GM23248 (cell line): ENCODE data around the gene STAP1. TPM values are rescaled to one million over a fixed set of nuclear protein-coding genes. Genes with fewer than 3 reads are reported as not detected.
"Not testable (repeated sequence)": the region's sequence is repeated elsewhere in the genome, so short reads cannot be mapped to it uniquely, and the experiment has no call there.

Experiments used
- DNase-seq: peaks from one replicate; pipeline ENCODE4 v3.0.0-alpha.2; 2015
- H2AFZ ChIP-seq: fragments of 200-600 bp; sonication (generic); 2 replicates; pipeline ENCODE4 v1.6.1; 2016; ENCODE audit warnings: antibody characterized with exemption
- H3F3A ChIP-seq: fragments of 200-600 bp; sonication (generic); 2 replicates; pipeline ENCODE4 v1.6.1; 2016; ENCODE audit warnings: mild to moderate bottlenecking, antibody characterized with exemption, mixed run types; ENCODE audit not compliant: insufficient read depth
- H3K27ac ChIP-seq: fragments of 200-600 bp; sonication (generic); 2 replicates; pipeline ENCODE4 v1.5.1; 2016; ENCODE audit warnings: mild to moderate bottlenecking
- H3K27me3 ChIP-seq: fragments of 200-600 bp; sonication (generic); replicated peaks from 2 replicates; pipeline ENCODE4 v1.6.1; 2016; ENCODE audit warnings: mild to moderate bottlenecking; ENCODE audit not compliant: insufficient read depth
- H3K36me3 ChIP-seq: fragments of 200-600 bp; sonication (generic); 2 replicates; pipeline ENCODE4 v1.6.1; 2016; ENCODE audit warnings: low read depth, mild to moderate bottlenecking
- H3K4me1 ChIP-seq: fragments of 200-600 bp; sonication (generic); 2 replicates; pipeline ENCODE4 v1.6.1; 2016; ENCODE audit warnings: mild to moderate bottlenecking; ENCODE audit not compliant: insufficient read depth
- H3K4me2 ChIP-seq: fragments of 200-600 bp; sonication (generic); one replicate; pipeline ENCODE4 v1.6.1; 2016; ENCODE audit warnings: mild to moderate bottlenecking; ENCODE audit not compliant: unreplicated experiment
- H3K4me3 ChIP-seq: fragments of 200-600 bp; sonication (generic); 2 replicates; pipeline ENCODE4 v1.5.1; 2016; ENCODE audit warnings: mild to moderate bottlenecking
- H3K79me2 ChIP-seq: fragments of 200-600 bp; sonication (generic); 2 replicates; pipeline ENCODE4 v1.6.1; 2016; ENCODE audit warnings: mild to moderate bottlenecking; ENCODE audit not compliant: insufficient read depth
- H3K9ac ChIP-seq: fragments of 200-600 bp; sonication (generic); 2 replicates; pipeline ENCODE4 v1.6.1; 2016; ENCODE audit warnings: mild to moderate bottlenecking
- H3K9me2 ChIP-seq: fragments of 200-600 bp; sonication (generic); 2 replicates; pipeline ENCODE4 v1.6.1; 2016; ENCODE audit warnings: mixed run types, mild to moderate bottlenecking, moderate library complexity; ENCODE audit not compliant: insufficient read depth
- H3K9me3 ChIP-seq: fragments of 200-600 bp; sonication (generic); one replicate; pipeline ENCODE4 v1.6.1; 2017; ENCODE audit warnings: low read depth
- H4K20me1 ChIP-seq: fragments of 200-600 bp; sonication (generic); 2 replicates; pipeline ENCODE4 v1.6.0; 2016; ENCODE audit not compliant: insufficient read depth
- EZH2 ChIP-seq: fragments of 200-600 bp; sonication (generic); IDR thresholded peaks from 2 replicates; pipeline ENCODE4 v1.6.1; 2018; ENCODE audit warnings: antibody characterized with exemption, mild to moderate bottlenecking; ENCODE audit not compliant: insufficient read depth, poor library complexity, severe bottlenecking
- EZH2phosphoT487 ChIP-seq: fragments of 200-600 bp; sonication (generic); IDR thresholded peaks from 2 replicates; pipeline ENCODE4 v1.6.1; 2018; ENCODE audit warnings: antibody characterized with exemption, moderate library complexity, mild to moderate bottlenecking, low read depth; ENCODE audit not compliant: insufficient read depth
- WGBS, 2 experiments: methylation state at CpG; one replicate each; pipeline ENCODE4 v1.1.6; 2015 to 2017; ENCODE audit warnings: low lambda C conversion rate in 2 of 2, low coverage in 1 of 2; ENCODE audit errors: missing lambda C conversion rate in 2 of 2; 5-methylcytosine and 5-hydroxymethylcytosine counted together
- in situ Hi-C: fragments of 300-500 bp; cut with MboI; formaldehyde crosslinking; loops from 2 replicates; pipeline ENCODE4 v1.15.0; 2020
- polyA plus RNA-seq: library from polyadenylated mRNA; unstranded; fragments of >200 nt; fragmentation: Nextera tagmentation; extraction: Ambion mirVana; gene quantifications from 2 replicates; pipeline ENCODE4 v1.2.1, GENCODE V29; 2016
- total RNA-seq: library from RNA; depleted of rRNA; stranded (reverse); fragments of >200 nt; shearing (Covaris generic); gene quantifications from 2 replicates; pipeline ENCODE4 v1.2.3, GENCODE V29; 2014

The STAP1 gene
- total and polyA plus RNA-seq, 2 experiments from 2014 or later = not detected

DNA sequence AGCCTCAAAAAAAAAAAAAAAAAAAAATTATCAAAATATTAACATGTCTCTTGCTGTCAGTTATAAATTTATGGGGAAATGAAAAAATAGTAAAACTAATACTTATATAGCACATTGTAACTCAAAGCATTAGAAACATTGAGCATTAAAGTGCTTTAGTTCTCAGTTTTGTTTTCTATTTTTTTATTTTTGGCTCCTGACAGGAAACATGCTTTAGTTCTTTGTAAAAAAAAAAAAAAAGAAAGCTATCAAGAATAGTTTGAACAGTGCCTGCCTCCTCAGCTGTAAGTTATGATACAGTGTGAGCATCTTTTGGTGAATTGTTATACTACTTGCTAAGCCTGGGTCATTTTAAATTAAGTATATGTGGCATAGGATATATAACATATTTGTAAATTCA, 8.1 kb upstream of the STAP1 start:
- Histone ChIP-seq H3K4me1 (0 out of 2 replicates have a peak, but pooled peaks cover 3% of the 10 kb centered on the region), H3K9me2 (no peaks in the 10 kb centered on the region), H3K27me3 (no peaks in the 10 kb centered on the region), H3K9ac (no peak overlapping the region), H3K79me2 (no peaks in the 10 kb centered on the region), H2AFZ (no peak overlapping the region), H3K27ac (no peak overlapping the region), H3K9me3 (no peaks in the 10 kb centered on the region), H3K36me3 (no peaks in the 10 kb centered on the region), H3F3A (no peaks in the 10 kb centered on the region), H4K20me1 (no peaks in the 10 kb centered on the region), H3K4me3 (no peak overlapping the region), H3K4me2 (no peak overlapping the region)
- DNase-seq = no peak
- in situ Hi-C loops = no loop called here
- TF ChIP-seq EZH2 (no peak), EZH2phosphoT487 (no peak)

DNA sequence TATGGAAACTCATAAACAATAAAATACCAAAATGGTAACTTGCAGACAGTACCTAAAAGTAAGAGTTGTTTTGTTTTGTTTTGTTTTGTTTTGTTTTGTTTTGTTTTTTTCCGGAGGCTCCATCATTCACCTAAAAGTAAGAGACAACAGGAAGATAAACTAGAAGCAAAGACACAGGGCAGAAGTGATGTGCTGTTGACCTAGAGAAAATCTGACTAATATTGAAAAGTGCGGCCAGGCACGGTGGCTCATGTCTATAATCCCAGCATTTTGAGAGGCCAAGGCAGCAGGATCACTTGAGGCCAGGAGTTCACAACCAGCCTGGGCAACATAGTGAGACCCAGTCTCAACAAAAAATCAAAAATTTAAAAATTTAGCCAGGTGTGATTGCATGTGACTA, 7.7 kb upstream of the STAP1 start:
- Histone ChIP-seq H3K4me2 (no peak overlapping the region), H3K9me3 (no peaks in the 10 kb centered on the region), H3K9ac (no peak overlapping the region), H3K4me1 (0 out of 2 replicates have a peak, but pooled peaks cover 2% of the 10 kb centered on the region), H4K20me1 (no peaks in the 10 kb centered on the region), H3K79me2 (no peaks in the 10 kb centered on the region), H3K36me3 (no peaks in the 10 kb centered on the region), H3K9me2 (no peaks in the 10 kb centered on the region), H3F3A (no peaks in the 10 kb centered on the region), H3K27ac (no peak overlapping the region), H3K27me3 (no peaks in the 10 kb centered on the region), H2AFZ (no peak overlapping the region), H3K4me3 (no peak overlapping the region)
- DNase-seq = no peak
- TF ChIP-seq EZH2phosphoT487 = no peak
- no peak for TF ChIP-seq EZH2
- in situ Hi-C loops = no loop called here
- WGBS, 2 experiments = 93 to 96% methylated on average over 3 of the region's 3 CpGs

DNA sequence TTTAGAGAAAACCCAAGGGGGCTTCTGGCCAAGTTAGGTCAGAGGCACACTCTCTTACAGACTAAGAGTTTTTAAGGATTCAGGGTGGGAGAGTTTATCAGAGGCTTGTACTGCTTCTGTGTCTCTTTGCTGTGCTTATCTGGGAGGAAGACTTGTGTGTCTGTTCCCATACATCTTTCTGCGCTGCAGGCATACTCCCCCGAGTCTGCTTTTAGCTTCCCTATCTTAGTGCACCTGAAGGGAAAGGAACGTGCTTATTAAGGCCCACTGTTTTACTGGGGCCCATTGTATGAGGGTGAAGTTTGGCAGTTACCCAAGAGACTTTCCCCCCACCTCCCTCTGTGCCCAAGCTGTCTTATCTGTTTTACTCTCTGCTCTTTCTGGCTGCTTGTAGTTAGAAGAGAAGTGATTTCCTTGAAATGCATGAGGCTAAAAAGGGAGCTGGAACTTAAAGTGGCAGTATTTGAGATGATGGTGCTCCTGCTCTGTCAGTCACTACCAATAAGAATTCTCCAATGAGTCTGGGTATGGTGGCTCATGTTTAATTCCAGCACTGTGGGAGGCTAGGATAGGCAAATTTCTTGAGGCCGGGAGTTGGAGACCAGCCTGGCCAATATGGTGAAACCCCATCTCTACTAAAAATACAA, 6.3 kb upstream of the STAP1 start:
- H3K36me3 ChIP-seq, H3K9ac ChIP-seq, H3K4me1 ChIP-seq, H3K4me3 ChIP-seq, DNase-seq, H4K20me1 ChIP-seq, H2AFZ ChIP-seq, H3K9me3 ChIP-seq, H3K4me2 ChIP-seq, H3K79me2 ChIP-seq, in situ Hi-C loops, H3K9me2 ChIP-seq, H3F3A ChIP-seq, H3K27me3 ChIP-seq, H3K27ac ChIP-seq: not testable (repeated sequence)
- WGBS, 2 experiments = 92% methylated on average over 4 of the region's 4 CpGs

DNA sequence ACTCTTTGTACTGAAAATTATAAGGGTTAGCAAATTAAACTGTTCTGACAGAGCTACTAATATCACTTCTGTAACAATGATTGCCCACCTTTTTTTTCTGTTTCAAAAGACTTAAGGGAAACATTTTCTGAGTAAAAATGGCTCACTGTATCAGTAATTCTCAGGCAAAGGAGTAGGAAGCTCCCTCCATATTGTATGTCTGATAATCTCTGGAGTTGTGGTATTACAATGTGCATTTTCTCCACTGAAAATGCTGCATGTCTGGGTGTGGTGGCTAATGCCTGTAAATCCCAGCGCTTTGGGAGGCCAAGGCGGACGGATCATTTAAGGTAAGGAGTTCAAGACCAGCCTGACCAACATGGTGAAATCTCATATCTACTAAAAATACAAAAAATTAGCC, 4.4 kb upstream of the STAP1 start:
- no peaks in the 10 kb centered on the region for H3F3A ChIP-seq
- TF ChIP-seq EZH2phosphoT487 (no peak), EZH2 (no peak)
- H3K9me3 ChIP-seq = no peaks in the 10 kb centered on the region
- H3K27me3 ChIP-seq = no peaks in the 10 kb centered on the region
- H3K9me2 ChIP-seq = no peaks in the 10 kb centered on the region
- no peaks in the 10 kb centered on the region for H3K4me1 ChIP-seq
- no peaks in the 10 kb centered on the region for H3K79me2 ChIP-seq
- in situ Hi-C loops = no loop called here
- WGBS, 2 experiments = 61 to 68% methylated on average over 3 of the region's 3 CpGs
- no peak for DNase-seq
- no peaks in the 10 kb centered on the region for H4K20me1 ChIP-seq
- no peak overlapping the region for H3K27ac ChIP-seq
- H2AFZ ChIP-seq = no peak overlapping the region
- no peaks in the 10 kb centered on the region for H3K36me3 ChIP-seq
- H3K4me2 ChIP-seq = no peak overlapping the region
- no peak overlapping the region for H3K4me3 ChIP-seq
- no peak overlapping the region for H3K9ac ChIP-seq

DNA sequence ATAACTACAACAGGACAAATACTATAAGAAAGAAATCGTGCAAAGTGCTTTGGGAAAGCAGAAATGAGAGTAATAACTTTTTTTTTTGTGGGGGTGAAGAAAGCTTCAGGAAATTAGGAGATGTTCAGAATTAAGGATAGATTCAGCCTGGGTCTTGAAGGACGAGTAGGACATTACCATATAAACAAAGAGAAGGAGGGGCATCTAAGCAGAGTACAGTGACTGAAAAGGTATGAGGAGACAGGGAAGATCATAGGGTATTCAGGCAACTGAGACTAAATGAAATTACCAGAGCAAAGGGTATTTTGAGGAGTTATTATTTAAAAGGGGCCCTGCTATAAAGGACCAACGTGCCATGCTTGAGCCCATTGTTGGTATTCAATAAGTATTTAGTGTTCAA, 3.1 kb upstream of the STAP1 start:
- Histone ChIP-seq H3K79me2 (no peaks in the 10 kb centered on the region), H3K9me2 (no peaks in the 10 kb centered on the region), H3K9ac (no peak overlapping the region), H3K36me3 (no peaks in the 10 kb centered on the region), H3K9me3 (no peaks in the 10 kb centered on the region), H4K20me1 (no peaks in the 10 kb centered on the region), H3F3A (no peaks in the 10 kb centered on the region), H3K4me3 (no peak overlapping the region), H3K27me3 (no peaks in the 10 kb centered on the region), H3K27ac (no peak overlapping the region), H3K4me1 (no peaks in the 10 kb centered on the region), H3K4me2 (no peak overlapping the region), H2AFZ (no peak overlapping the region)
- TF ChIP-seq EZH2 = no peak
- TF ChIP-seq EZH2phosphoT487 = no peak
- no peak for DNase-seq
- in situ Hi-C loops = no loop called here
- 23 to 26% methylated on average over 3 of the region's 3 CpGs for WGBS, 2 experiments
